ACC112 (cell line): ENCODE measurements around the gene LUZP2.

Source experiments
- H2AFZ ChIP-seq: fragments of 200-600 bp; sonication (generic); one replicate; pipeline ENCODE4 v1.6.0; 2017; ENCODE audit warnings: antibody characterized with exemption, low read length; ENCODE audit not compliant: unreplicated experiment
- H3K27ac ChIP-seq: fragments of 200-600 bp; sonication (generic); 2 replicates; pipeline ENCODE4 v1.5.1; 2014; ENCODE audit warnings: low read depth, mild to moderate bottlenecking, antibody characterized with exemption, low read length, moderate library complexity
- H3K27me3 ChIP-seq: fragments of 200-600 bp; sonication (generic); 2 replicates; pipeline ENCODE4 v1.6.1; 2014; ENCODE audit warnings: mild to moderate bottlenecking, antibody characterized with exemption, low read length, moderate library complexity, mixed read lengths; ENCODE audit not compliant: insufficient read depth
- H3K36me3 ChIP-seq: fragments of 200-600 bp; sonication (generic); 2 replicates; pipeline ENCODE4 v1.6.1; 2016; ENCODE audit warnings: mild to moderate bottlenecking, antibody characterized with exemption, low read length, moderate library complexity, mixed read lengths; ENCODE audit not compliant: insufficient read depth
- H3K4me1 ChIP-seq: fragments of 200-600 bp; sonication (generic); one replicate; pipeline ENCODE4 v1.6.1; 2016; ENCODE audit warnings: low read length, mixed read lengths; ENCODE audit not compliant: insufficient read depth, unreplicated experiment, control insufficient read depth
- H3K4me3 ChIP-seq: fragments of 200-600 bp; sonication (generic); 2 replicates; pipeline ENCODE4 v1.5.1; 2014; ENCODE audit warnings: mild to moderate bottlenecking, low read depth, low read length
- H3K79me2 ChIP-seq: fragments of 200-600 bp; sonication (generic); one replicate; pipeline ENCODE4 v1.6.0; 2016; ENCODE audit warnings: low read length; ENCODE audit not compliant: control insufficient read depth, unreplicated experiment, insufficient read depth

Gene LUZP2

DNA sequence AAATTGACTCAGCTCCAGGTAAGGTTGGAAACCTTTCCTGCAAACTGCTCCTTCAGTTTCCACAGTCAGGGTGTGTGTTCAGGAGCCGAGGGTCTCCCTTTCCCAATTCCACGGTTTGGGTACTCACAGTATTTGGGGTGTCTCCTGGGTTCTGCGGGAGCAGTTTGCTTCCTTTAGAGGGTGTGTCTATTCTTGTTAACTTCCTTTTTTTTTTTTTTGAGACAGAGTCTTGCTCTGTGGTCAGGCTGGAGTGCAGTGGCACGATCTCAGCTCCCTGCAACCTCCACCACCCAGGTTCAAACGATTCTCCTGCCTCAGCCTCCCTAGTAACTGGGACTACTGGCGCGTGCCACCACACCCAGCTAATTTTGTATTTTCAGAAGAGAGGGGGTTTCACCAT lies 251.4 kb downstream of the LUZP2 start:
- no peak overlapping the region for H3K4me3 ChIP-seq

GRCh38 chr11:24754406-24754805 lies 257.6 kb downstream of the LUZP2 start:
- Histone ChIP-seq H3K27ac (no peak overlapping the region), H3K79me2 (no peaks in the 10 kb centered on the region), H3K36me3 (no peaks in the 10 kb centered on the region), H3K4me1 (no peaks in the 10 kb centered on the region), H3K4me3 (no peak overlapping the region), H2AFZ (no peak overlapping the region), H3K27me3 (no peaks in the 10 kb centered on the region)

More for the DNA sequence above, 251.4 kb downstream of the LUZP2 start:
- Histone ChIP-seq H3K27ac (no peak overlapping the region), H3K79me2 (no peaks in the 10 kb centered on the region), H2AFZ (no peak overlapping the region), H3K36me3 (no peaks in the 10 kb centered on the region), H3K27me3 (peaks cover 8% of the 10 kb centered on the region; the same call in 1 of the 2 replicates), H3K4me1 (no peaks in the 10 kb centered on the region)

GRCh38 chr11:24755260-24755839 lies 258.5 kb downstream of the LUZP2 start:
- Histone ChIP-seq H3K4me1 (no peaks in the 10 kb centered on the region), H3K27me3 (no peaks in the 10 kb centered on the region), H3K4me3 (no peak overlapping the region), H2AFZ (no peak overlapping the region), H3K27ac (no peak overlapping the region), H3K36me3 (no peaks in the 10 kb centered on the region), H3K79me2 (no peaks in the 10 kb centered on the region)

DNA sequence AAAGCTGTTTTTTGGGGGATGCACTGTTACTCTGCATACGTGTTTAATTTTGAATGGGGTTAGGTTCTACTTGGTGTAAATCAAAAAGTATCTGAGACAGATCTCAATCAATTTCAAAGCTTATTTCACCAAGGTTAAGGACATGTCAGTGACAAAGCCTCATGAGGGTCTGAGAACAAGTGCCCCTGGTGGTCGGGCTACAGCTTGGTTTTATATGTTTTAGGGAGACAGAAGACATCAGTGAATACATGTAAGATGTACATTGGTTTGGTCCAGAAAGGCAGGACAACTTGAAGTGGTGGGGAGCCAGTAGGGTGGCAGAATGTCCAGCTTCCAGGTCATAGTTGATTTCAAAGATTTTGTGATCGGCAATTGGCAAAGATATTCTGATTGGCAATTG lies 262.9 kb downstream of the LUZP2 start:
- H3K79me2 ChIP-seq, result no peaks in the 10 kb centered on the region
- H3K27ac ChIP-seq, result no peak overlapping the region
- H3K4me1 ChIP-seq, result no peaks in the 10 kb centered on the region
- no peak overlapping the region for H2AFZ ChIP-seq
- no peak overlapping the region for H3K4me3 ChIP-seq
- no peaks in the 10 kb centered on the region for H3K27me3 ChIP-seq
- no peaks in the 10 kb centered on the region for H3K36me3 ChIP-seq

- no peaks in the 10 kb centered on the region for H3K79me2 ChIP-seq
These were observed 263.8 kb downstream of the LUZP2 start for GRCh38 chr11:24760681-24761080.

DNA sequence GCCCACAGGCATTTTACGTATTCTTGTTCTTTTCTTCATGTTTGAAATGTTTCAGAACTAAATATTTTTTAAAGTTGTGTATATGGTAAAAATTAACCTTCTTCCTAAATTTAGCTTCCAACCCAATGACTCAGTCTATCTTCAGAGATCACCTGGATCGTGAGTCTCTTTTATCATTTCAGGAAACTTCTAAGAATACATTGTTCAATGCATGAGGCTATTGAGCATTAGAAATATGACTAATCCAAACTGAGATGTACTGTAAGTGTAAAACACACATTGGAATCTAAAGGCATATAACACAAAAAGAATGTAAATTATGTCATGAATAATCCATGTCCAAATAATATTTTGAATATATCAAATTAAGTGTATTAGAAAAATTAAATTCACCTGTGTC lies 265.2 kb downstream of the LUZP2 start:
- Histone ChIP-seq H3K27me3 (no peaks in the 10 kb centered on the region), H3K4me1 (no peaks in the 10 kb centered on the region), H3K4me3 (no peak overlapping the region), H3K79me2 (no peaks in the 10 kb centered on the region), H3K36me3 (no peaks in the 10 kb centered on the region), H3K27ac (no peak overlapping the region), H2AFZ (no peak overlapping the region)

More at GRCh38 chr11:24760681-24761080, 263.8 kb downstream of the LUZP2 start:
- Histone ChIP-seq H3K4me1 (no peaks in the 10 kb centered on the region), H3K27ac (no peak overlapping the region), H3K36me3 (no peaks in the 10 kb centered on the region), H2AFZ (no peak overlapping the region), H3K4me3 (no peak overlapping the region), H3K27me3 (no peaks in the 10 kb centered on the region)

- Histone ChIP-seq H3K27me3 (no peaks in the 10 kb centered on the region), H3K79me2 (no peaks in the 10 kb centered on the region), H3K4me3 (no peak overlapping the region), H2AFZ (no peak overlapping the region), H3K4me1 (no peaks in the 10 kb centered on the region), H3K27ac (no peak overlapping the region), H3K36me3 (no peaks in the 10 kb centered on the region)
These were observed 270.6 kb downstream of the LUZP2 start for GRCh38 chr11:24767411-24767810.

GRCh38 chr11:24773322-24773721 lies 276.5 kb downstream of the LUZP2 start:
- Histone ChIP-seq H3K79me2 (no peaks in the 10 kb centered on the region), H3K36me3 (no peaks in the 10 kb centered on the region), H3K27me3 (no peaks in the 10 kb centered on the region; the same call in 1 of the 2 replicates), H3K27ac (no peak overlapping the region), H3K4me3 (no peak overlapping the region), H3K4me1 (no peaks in the 10 kb centered on the region), H2AFZ (no peak overlapping the region)

DNA sequence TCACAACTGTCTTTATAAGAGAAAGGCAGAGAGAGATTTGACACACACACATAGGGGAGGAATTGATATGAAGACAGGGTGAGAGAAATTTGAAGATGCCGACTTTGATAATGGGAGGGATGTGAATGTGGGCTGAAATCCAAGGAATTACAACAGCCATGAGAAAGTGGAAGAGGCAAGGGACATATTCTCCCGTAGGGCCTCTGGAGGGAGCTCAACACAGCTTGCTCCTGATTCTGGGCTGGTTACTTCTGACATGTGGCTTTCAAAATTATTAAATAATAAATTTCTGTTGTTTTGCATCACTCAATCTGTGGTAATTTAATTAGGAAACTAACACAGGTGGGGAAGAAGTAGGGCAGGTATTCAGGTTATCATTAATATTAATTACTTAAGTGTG lies 282.9 kb downstream of the LUZP2 start:
- Histone ChIP-seq H3K36me3 (no peaks in the 10 kb centered on the region), H3K27ac (no peak overlapping the region), H3K79me2 (no peaks in the 10 kb centered on the region), H2AFZ (no peak overlapping the region), H3K4me1 (no peaks in the 10 kb centered on the region), H3K27me3 (no peaks in the 10 kb centered on the region; the same call in 1 of the 2 replicates), H3K4me3 (no peak overlapping the region)

DNA sequence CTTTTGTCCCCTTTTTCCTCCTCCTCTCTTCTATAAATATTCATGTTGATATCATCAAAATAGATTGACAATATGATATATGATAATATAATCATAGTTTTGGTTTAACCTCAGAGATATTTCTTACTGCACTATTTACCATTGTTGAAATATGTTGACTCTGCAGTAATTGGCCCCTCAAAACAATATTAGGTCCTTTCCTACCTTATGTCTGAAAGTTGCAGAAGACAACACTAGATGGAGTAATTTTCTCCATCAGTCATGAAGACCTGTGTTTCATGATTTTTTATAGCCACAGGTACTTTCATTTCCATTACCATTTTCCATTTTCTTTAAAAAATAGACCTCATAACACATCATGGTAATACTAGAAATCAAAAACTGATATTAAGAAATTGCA lies 284.4 kb downstream of the LUZP2 start:
- Histone ChIP-seq H3K27me3 (no peaks in the 10 kb centered on the region; the same call in 1 of the 2 replicates), H2AFZ (no peak overlapping the region), H3K4me3 (no peak overlapping the region), H3K27ac (no peak overlapping the region), H3K79me2 (no peaks in the 10 kb centered on the region), H3K4me1 (no peaks in the 10 kb centered on the region), H3K36me3 (no peaks in the 10 kb centered on the region)

- Histone ChIP-seq H2AFZ (no peak overlapping the region), H3K4me3 (no peak overlapping the region), H3K4me1 (no peaks in the 10 kb centered on the region), H3K36me3 (no peaks in the 10 kb centered on the region), H3K27ac (no peak overlapping the region), H3K79me2 (no peaks in the 10 kb centered on the region), H3K27me3 (peaks cover 8% of the 10 kb centered on the region; the same call in 1 of the 2 replicates)
These were observed 296.6 kb downstream of the LUZP2 start for GRCh38 chr11:24793479-24793878.
